ENCODE measurements around the gene CRIM1. TPM values are rescaled to one million over a fixed set of nuclear protein-coding genes. Genes with fewer than 3 reads are reported as not detected.

CRIM1 gene
- total and polyA plus RNA-seq, 2 experiments from 2014 or later, result 76.4 to 485 TPM

GRCh38 chr2:36538335-36538734 is 182.8 kb downstream of the CRIM1 start:
- H3K36me3 ChIP-seq (ENCODE audit: low read depth), result peaks cover 61% of the 10 kb centered on the region
- no peaks in the 10 kb centered on the region for H4K20me1 ChIP-seq (ENCODE audit: insufficient read depth)
- H3K27ac ChIP-seq, result peak overlapping the region; percentile 86; the same call in 1 of the 2 replicates
- H3K9ac ChIP-seq, result no peak overlapping the region
- TF ChIP-seq EZH2phosphoT487 (IDR thresholded peaks at IDR 0.05; ENCODE audit: insufficient read depth, low read depth) (no peak), EZH2 (IDR thresholded peaks at IDR 0.05; ENCODE audit: insufficient read depth, poor library complexity, severe bottlenecking) (no peak)
- 0 out of 2 replicates have a peak, but pooled peaks cover 2% of the 10 kb centered on the region for H3K79me2 ChIP-seq (ENCODE audit: insufficient read depth)
- H3F3A ChIP-seq (ENCODE audit: insufficient read depth), result peaks cover 95% of the 10 kb centered on the region
- no peak overlapping the region for H3K4me3 ChIP-seq
- H3K4me2 ChIP-seq (ENCODE audit: unreplicated experiment), result no peak overlapping the region
- in situ Hi-C loops (cut with MboI), result loop anchor here (10.0 kb wide), 1 partner anchor 126 kb away; no protein-coding TSS in a partner anchor
- DNase-seq, result peak; percentile 44
- no peaks in the 10 kb centered on the region for H3K27me3 ChIP-seq (replicated peaks; ENCODE audit: insufficient read depth)
- H3K9me2 ChIP-seq (ENCODE audit: insufficient read depth), result no peaks in the 10 kb centered on the region
- WGBS, 2 experiments (ENCODE audit: low coverage in 1 of 2, low lambda C conversion rate in 2 of 2, missing lambda C conversion rate in 2 of 2), result 97% methylated on average over 5 of the region's 5 CpGs
- no peaks in the 10 kb centered on the region for H3K9me3 ChIP-seq (ENCODE audit: low read depth)
- no peak overlapping the region for H2AFZ ChIP-seq
- peaks cover 37% of the 10 kb centered on the region for H3K4me1 ChIP-seq (ENCODE audit: insufficient read depth)

- Histone ChIP-seq H3K4me3 (0 out of 2 replicates have a peak overlapping the region, but pooled peaks have one; percentile 9), H3K79me2 (ENCODE audit: insufficient read depth) (no peaks in the 10 kb centered on the region), H3F3A (ENCODE audit: insufficient read depth) (peaks cover 95% of the 10 kb centered on the region), H3K27ac (peak overlapping the region; percentile 86), H3K36me3 (ENCODE audit: low read depth) (peaks cover 68% of the 10 kb centered on the region), H3K9ac (peak overlapping the region; percentile 47), H2AFZ (no peak overlapping the region), H3K4me2 (ENCODE audit: unreplicated experiment) (peak overlapping the region; percentile 47), H4K20me1 (ENCODE audit: insufficient read depth) (no peaks in the 10 kb centered on the region), H3K9me3 (ENCODE audit: low read depth) (no peaks in the 10 kb centered on the region), H3K4me1 (ENCODE audit: insufficient read depth) (peaks cover 37% of the 10 kb centered on the region), H3K9me2 (ENCODE audit: insufficient read depth) (no peaks in the 10 kb centered on the region), H3K27me3 (replicated peaks; ENCODE audit: insufficient read depth) (no peaks in the 10 kb centered on the region)
- in situ Hi-C loops (cut with MboI), result loop anchor here (10.0 kb wide), 1 partner anchor 125 kb away; no protein-coding TSS in a partner anchor
- TF ChIP-seq EZH2phosphoT487 (IDR thresholded peaks at IDR 0.05; ENCODE audit: insufficient read depth, low read depth) (no peak), EZH2 (IDR thresholded peaks at IDR 0.05; ENCODE audit: insufficient read depth, poor library complexity, severe bottlenecking) (no peak)
- DNase-seq, result peak; percentile 86
- 61 to 63% methylated on average over 7 of the region's 7 CpGs for WGBS, 2 experiments (ENCODE audit: low coverage in 1 of 2, low lambda C conversion rate in 2 of 2, missing lambda C conversion rate in 2 of 2)
Measured at GRCh38 chr2:36539631-36540030, 184.1 kb downstream of the CRIM1 start.

GRCh38 chr2:36540986-36541754 is 185.6 kb downstream of the CRIM1 start:
- Histone ChIP-seq H3K79me2 (ENCODE audit: insufficient read depth) (peaks cover 11% of the 10 kb centered on the region; the same call in 1 of the 2 replicates), H3K9ac (no peak overlapping the region), H3K4me3 (no peak overlapping the region), H4K20me1 (ENCODE audit: insufficient read depth) (no peaks in the 10 kb centered on the region), H3F3A (ENCODE audit: insufficient read depth) (peaks cover 98% of the 10 kb centered on the region), H3K36me3 (ENCODE audit: low read depth) (peaks cover 79% of the 10 kb centered on the region), H3K4me1 (ENCODE audit: insufficient read depth) (peaks cover 53% of the 10 kb centered on the region), H3K27ac (peak overlapping the region; percentile 86), H3K4me2 (ENCODE audit: unreplicated experiment) (no peak overlapping the region), H3K9me3 (ENCODE audit: low read depth) (no peaks in the 10 kb centered on the region), H2AFZ (no peak overlapping the region), H3K9me2 (ENCODE audit: insufficient read depth) (no peaks in the 10 kb centered on the region), H3K27me3 (replicated peaks; ENCODE audit: insufficient read depth) (no peaks in the 10 kb centered on the region)
- 83 to 84% methylated on average over 11 of the region's 11 CpGs for WGBS, 2 experiments (ENCODE audit: low coverage in 1 of 2, low lambda C conversion rate in 2 of 2, missing lambda C conversion rate in 2 of 2)
- in situ Hi-C loops (cut with MboI), result no loop called here
- peak; percentile 42 for DNase-seq
- TF ChIP-seq EZH2phosphoT487 (IDR thresholded peaks at IDR 0.05; ENCODE audit: insufficient read depth, low read depth) (no peak), EZH2 (IDR thresholded peaks at IDR 0.05; ENCODE audit: insufficient read depth, poor library complexity, severe bottlenecking) (no peak)

- H3K9ac ChIP-seq, result no peak overlapping the region
- peaks cover 60% of the 10 kb centered on the region for H3K4me1 ChIP-seq (ENCODE audit: insufficient read depth)
- H2AFZ ChIP-seq, result no peak overlapping the region
- H3K9me3 ChIP-seq (ENCODE audit: low read depth), result no peaks in the 10 kb centered on the region
- peaks cover 98% of the 10 kb centered on the region for H3F3A ChIP-seq (ENCODE audit: insufficient read depth)
- H3K79me2 ChIP-seq (ENCODE audit: insufficient read depth), result peaks cover 11% of the 10 kb centered on the region; the same call in 1 of the 2 replicates
- H3K27me3 ChIP-seq (replicated peaks; ENCODE audit: insufficient read depth), result no peaks in the 10 kb centered on the region
- in situ Hi-C loops (cut with MboI), result no loop called here
- no peak for TF ChIP-seq EZH2 (IDR thresholded peaks at IDR 0.05; ENCODE audit: insufficient read depth, poor library complexity, severe bottlenecking)
- TF ChIP-seq EZH2phosphoT487 (IDR thresholded peaks at IDR 0.05; ENCODE audit: insufficient read depth, low read depth), result no peak
- no peaks in the 10 kb centered on the region for H3K9me2 ChIP-seq (ENCODE audit: insufficient read depth)
- H4K20me1 ChIP-seq (ENCODE audit: insufficient read depth), result no peaks in the 10 kb centered on the region
- WGBS, 2 experiments (ENCODE audit: low coverage in 1 of 2, low lambda C conversion rate in 2 of 2, missing lambda C conversion rate in 2 of 2), result 70 to 71% methylated on average over 4 of the region's 4 CpGs
- peaks cover 83% of the 10 kb centered on the region for H3K36me3 ChIP-seq (ENCODE audit: low read depth)
- peak; percentile 38 for DNase-seq
- H3K27ac ChIP-seq, result peak overlapping the region; percentile 86
- H3K4me3 ChIP-seq, result no peak overlapping the region
- no peak overlapping the region for H3K4me2 ChIP-seq (ENCODE audit: unreplicated experiment)
Measured at GRCh38 chr2:36541891-36542595, 186.5 kb downstream of the CRIM1 start.

Measured in GM23248 (cell line).